H9 (cell line): Measurements from ENCODE around the gene KCNAB2. TPM values are rescaled to one million over a fixed set of nuclear protein-coding genes. Genes with fewer than 3 reads are reported as not detected.
A peak's percentile ranks its signal among the peaks of the same experiment; 100 is the strongest.

Experiments used
- DNase-seq: peaks from one replicate; pipeline ENCODE4 v3.0.0-alpha.2; 2017
- H2AFZ ChIP-seq: one replicate; pipeline ENCODE4 v1.6.1; 2013; ENCODE audit warnings: mild to moderate bottlenecking, low read length, control low read depth, moderate library complexity
- H2AK5ac ChIP-seq: 2 replicates; pipeline ENCODE4 v1.6.1; 2013; ENCODE audit warnings: low read length, control low read depth, mixed read lengths; ENCODE audit not compliant: insufficient read length
- H2BK120ac ChIP-seq: one replicate; pipeline ENCODE4 v1.6.1; 2013; ENCODE audit warnings: low read depth, mild to moderate bottlenecking, low read length, control low read depth, inconsistent platforms; ENCODE audit not compliant: poor library complexity, severe bottlenecking
- H2BK12ac ChIP-seq: 2 replicates; pipeline ENCODE4 v1.6.1; 2013; ENCODE audit warnings: low read length, control low read depth, mixed read lengths, low read depth; ENCODE audit not compliant: insufficient read length
- H2BK15ac ChIP-seq: 2 replicates; pipeline ENCODE4 v1.6.1; 2013; ENCODE audit warnings: low read depth, low read length, control low read depth
- H2BK20ac ChIP-seq: one replicate; pipeline ENCODE4 v1.6.1; 2013; ENCODE audit warnings: low read depth, mild to moderate bottlenecking, low read length, control low read depth, inconsistent platforms; ENCODE audit not compliant: poor library complexity, severe bottlenecking
- H2BK5ac ChIP-seq: 2 replicates; pipeline ENCODE4 v1.6.1; 2013; ENCODE audit warnings: low read length, control low read depth, mixed read lengths; ENCODE audit not compliant: insufficient read length
- H3K14ac ChIP-seq: 2 replicates; pipeline ENCODE4 v1.6.1; 2013; ENCODE audit warnings: low read length, control low read depth; ENCODE audit not compliant: insufficient read depth
- H3K18ac ChIP-seq: 2 replicates; pipeline ENCODE4 v1.6.1; 2013; ENCODE audit warnings: low read depth, mild to moderate bottlenecking, mixed read lengths, low read length, control low read depth; ENCODE audit not compliant: insufficient read length
- H3K23ac ChIP-seq: 2 replicates; pipeline ENCODE4 v1.6.1; 2013; ENCODE audit warnings: low read length, control low read depth, mixed read lengths, low read depth; ENCODE audit not compliant: insufficient read length
- H3K23me2 ChIP-seq: 2 replicates; pipeline ENCODE4 v1.6.1; 2013; ENCODE audit warnings: low read depth, mild to moderate bottlenecking, mixed read lengths, low read length, control low read depth; ENCODE audit not compliant: insufficient read length, poor library complexity, severe bottlenecking
- H3K27ac ChIP-seq: 2 replicates; pipeline ENCODE4 v1.5.1; 2013; ENCODE audit warnings: low read length, control low read depth, mixed read lengths, low read depth; ENCODE audit not compliant: insufficient read length
- H3K27me3 ChIP-seq: 2 replicates; pipeline ENCODE4 v1.6.1; 2013; ENCODE audit warnings: low read length, control low read depth, inconsistent platforms; ENCODE audit not compliant: insufficient read depth
- H3K4ac ChIP-seq: 2 replicates; pipeline ENCODE4 v1.6.1; 2013; ENCODE audit warnings: low read depth, mild to moderate bottlenecking, control low read depth, inconsistent platforms, low read length, moderate library complexity
- H3K4me1 ChIP-seq: 2 replicates; pipeline ENCODE4 v1.6.1; 2013; ENCODE audit warnings: low read length, control low read depth, inconsistent platforms; ENCODE audit not compliant: insufficient read depth
- H3K4me2 ChIP-seq: 2 replicates; pipeline ENCODE4 v1.6.1; 2013; ENCODE audit warnings: low read length, control low read depth, mixed read lengths; ENCODE audit not compliant: insufficient read length, insufficient read depth
- H3K56ac ChIP-seq: 2 replicates; pipeline ENCODE4 v1.6.1; 2013; ENCODE audit warnings: low read depth, mild to moderate bottlenecking, mixed read lengths, low read length, control low read depth; ENCODE audit not compliant: insufficient read length
- H3K79me1 ChIP-seq: 2 replicates; pipeline ENCODE4 v1.6.1; 2013; ENCODE audit warnings: low read depth, mild to moderate bottlenecking, moderate library complexity, low read length, control low read depth, inconsistent platforms; ENCODE audit not compliant: insufficient read depth, poor library complexity, severe bottlenecking
- H3K79me2 ChIP-seq: 2 replicates; pipeline ENCODE4 v1.6.1; 2013; ENCODE audit warnings: low read length, control low read depth, inconsistent platforms; ENCODE audit not compliant: insufficient read depth
- H3K9ac ChIP-seq: 2 replicates; pipeline ENCODE4 v1.6.1; 2013; ENCODE audit warnings: low read length, control low read depth, mixed read lengths; ENCODE audit not compliant: insufficient read length; ENCODE audit errors: extremely low read depth
- H3K9me3 ChIP-seq: one replicate; pipeline ENCODE4 v1.6.1; 2013; ENCODE audit warnings: low read depth, low read length, inconsistent platforms; ENCODE audit not compliant: control insufficient read depth
- H3T11ph ChIP-seq: one replicate; pipeline ENCODE4 v1.6.1; 2013; ENCODE audit warnings: mild to moderate bottlenecking, low read length, control low read depth, inconsistent platforms
- H4K20me1 ChIP-seq: one replicate; pipeline ENCODE4 v1.6.1; 2013; ENCODE audit not compliant: control insufficient read depth, insufficient read length, insufficient read depth
- H4K5ac ChIP-seq: 2 replicates; pipeline ENCODE4 v1.6.1; 2013; ENCODE audit warnings: low read depth, mild to moderate bottlenecking, mixed read lengths, low read length, control low read depth; ENCODE audit not compliant: insufficient read length
- H4K8ac ChIP-seq: replicated peaks from 2 replicates; pipeline ENCODE4 v1.6.1; 2013; ENCODE audit warnings: low read length, control low read depth, mixed read lengths, low read depth; ENCODE audit not compliant: insufficient read length
- H4K91ac ChIP-seq: 2 replicates; pipeline ENCODE4 v1.6.1; 2013; ENCODE audit warnings: low read depth, mild to moderate bottlenecking, moderate library complexity, mixed read lengths, low read length, control low read depth; ENCODE audit not compliant: insufficient read length
- H3K27ac Mint-ChIP-seq, 3 experiments: 2 replicates in 2 of 3; 3 replicates in 1 of 3; pipeline ENCODE4 v1.8.0; 2020 to 2021; ENCODE audit warnings: mixed read lengths in 3 of 3, mild to moderate bottlenecking in 1 of 3, moderate library complexity in 1 of 3
- H3K27me3 Mint-ChIP-seq: 2 replicates; pipeline ENCODE4 v1.8.0; 2021; ENCODE audit warnings: low read depth, mild to moderate bottlenecking, moderate library complexity, mixed read lengths
- H3K36me3 Mint-ChIP-seq, 3 experiments: 2 replicates in 2 of 3; 3 replicates in 1 of 3; pipeline ENCODE4 v1.8.0; 2020 to 2021; ENCODE audit warnings: low read depth in 3 of 3, mixed read lengths in 3 of 3; ENCODE audit not compliant: insufficient read depth in 1 of 3
- H3K4me1 Mint-ChIP-seq, 2 experiments: 2 replicates each; pipeline ENCODE4 v1.8.0; 2020; ENCODE audit warnings: mixed read lengths in 2 of 2
- H3K4me3 Mint-ChIP-seq, 2 experiments: 2 replicates in 1 of 2; 3 replicates in 1 of 2; pipeline ENCODE4 v1.8.0; 2020 to 2021; ENCODE audit warnings: mild to moderate bottlenecking in 2 of 2, mixed read lengths in 2 of 2, moderate library complexity in 1 of 2
- H3K9me3 Mint-ChIP-seq, 2 experiments: 2 replicates in 1 of 2; 3 replicates in 1 of 2; pipeline ENCODE4 v1.8.0; 2020; ENCODE audit warnings: mild to moderate bottlenecking in 2 of 2, mixed read lengths in 2 of 2, moderate library complexity in 1 of 2
- CTCF ChIP-seq: fragments of 200-600 bp; sonication (generic); conservative IDR thresholded peaks from 3 replicates; pipeline ENCODE4 v1.8.0; 2021; ENCODE audit warnings: antibody characterized with exemption, mild to moderate bottlenecking
- WGBS: extraction: QIAGEN DNeasy Blood & Tissue Kit; methylation state at CpG from one replicate; pipeline ENCODE4 v1.1.7; 2013; ENCODE audit warnings: missing lambda C conversion rate, low lambda C conversion rate, mixed read lengths; ENCODE audit not compliant: insufficient read length; ENCODE audit errors: extremely low coverage; 5-methylcytosine and 5-hydroxymethylcytosine counted together
- total RNA-seq: library from RNA; stranded (reverse); gene quantifications from 2 replicates; pipeline ENCODE4 v1.2.1, GENCODE V29; 2021

Gene KCNAB2
- total RNA-seq, 1 experiment from 2014 or later: 8.3 TPM

GRCh38 chr1:6093611-6094010 is 47.9 kb downstream of the KCNAB2 start:
- Histone ChIP-seq H3K9me3 (no peaks in the 10 kb centered on the region), H4K5ac (no peak overlapping the region), H3K4ac (no peak overlapping the region), H2BK15ac (no peak overlapping the region), H4K8ac (no peak overlapping the region), H3K27me3 (no peaks in the 10 kb centered on the region; the same call in 1 of the 2 replicates), H3K79me2 (no peaks in the 10 kb centered on the region), H2BK20ac (no peak overlapping the region), H3K4me2 (no peak overlapping the region), H3K79me1 (no peaks in the 10 kb centered on the region), H2AK5ac (no peak overlapping the region), H2BK12ac (no peak overlapping the region), H3K18ac (no peak overlapping the region), H3T11ph (no peak overlapping the region), H3K56ac (no peak overlapping the region), H3K23ac (no peak overlapping the region), H2AFZ (no peak overlapping the region), H3K27ac (no peak overlapping the region), H3K4me1 (no peaks in the 10 kb centered on the region), H4K91ac (no peak overlapping the region), H2BK120ac (no peak overlapping the region), H3K23me2 (no peaks in the 10 kb centered on the region), H3K14ac (no peak overlapping the region), H2BK5ac (no peak overlapping the region), H3K9ac (no peak overlapping the region), H4K20me1 (no peaks in the 10 kb centered on the region)
- H3K4me3 Mint-ChIP-seq: no peak overlapping the region
- no peak for DNase-seq
- H3K27ac Mint-ChIP-seq: peak overlapping the region in 1 of 3 experiments; percentile 90; a peak in 1 of 7 replicates
- peaks cover 0 to 4% of the 10 kb centered on the region in 2 experiments; a peak in 1 of 4 replicates for H3K4me1 Mint-ChIP-seq
- no peaks in the 10 kb centered on the region for H3K27me3 Mint-ChIP-seq
- no peaks in the 10 kb centered on the region for H3K36me3 Mint-ChIP-seq
- no peaks in the 10 kb centered on the region; a peak in 1 of 5 replicates for H3K9me3 Mint-ChIP-seq
- no CpG with 5 or more reads among the region's 9 CpGs for WGBS
- no peak for TF ChIP-seq CTCF
